Tibial artery (tissue), 4 donors: Measurements from ENCODE around the gene ZNF212.

Experiments used
- DNase-seq, 2 donors: peaks; one replicate each; pipeline ENCODE4 v3.0.0-alpha.2; 2019
- H3K27ac ChIP-seq, 2 donors: fragments of 200-600 bp; sonication (generic) in 1 of 2; 1 replicate in 1 of 2; 2 replicates in 1 of 2; pipeline ENCODE4 v1.5.1; 2018 to 2019; ENCODE audit warnings: mild to moderate bottlenecking in 1 of 2
- H3K27me3 ChIP-seq, 2 donors: fragments of 200-600 bp; sonication (generic) in 1 of 2; one replicate each; pipeline versions ENCODE4 v1.5.1 to v1.6.0; 2016 to 2019
- H3K36me3 ChIP-seq, 3 donors: fragments of 200-600 bp; sonication (generic) in 2 of 3; one replicate each; pipeline ENCODE4 v1.5.1; 2016 to 2019; ENCODE audit warnings: mild to moderate bottlenecking in 2 of 3
- H3K4me1 ChIP-seq, 4 donors: fragments of 200-600 bp; sonication (generic) in 2 of 4; 1 replicate in 3 of 4; 2 replicates in 1 of 4; pipeline ENCODE4 v1.5.1; 2016 to 2019
- H3K4me3 ChIP-seq, 2 donors: fragments of 200-600 bp; sonication (generic) in 1 of 2; 1 replicate in 1 of 2; 2 replicates in 1 of 2; pipeline ENCODE4 v1.5.1; 2018 to 2019; ENCODE audit warnings: mild to moderate bottlenecking in 2 of 2
- H3K9me3 ChIP-seq, 3 donors: fragments of 200-600 bp; sonication (generic) in 1 of 3; one replicate each; pipeline ENCODE4 v1.5.1; 2016 to 2019
- intact Hi-C: fragments of 100-400 bp; cut with DNase I; formaldehyde crosslinking; loops from one replicate; pipeline ENCODE4 v1.15.0; 2023; ENCODE audit warnings: low total_unique reads
- TF ChIP-seq, protein P1 (sequence below), 2 experiments: fragments of 200-600 bp in 1 of 2; fragments of 450-650 bp in 1 of 2; IDR thresholded peaks; one replicate each; pipeline ENCODE4 v1.5.1; 2017 to 2019; ENCODE audit warnings: antibody characterized with exemption in 2 of 2, mild to moderate bottlenecking in 1 of 2, moderate library complexity in 1 of 2

ZNF212 gene

DNA sequence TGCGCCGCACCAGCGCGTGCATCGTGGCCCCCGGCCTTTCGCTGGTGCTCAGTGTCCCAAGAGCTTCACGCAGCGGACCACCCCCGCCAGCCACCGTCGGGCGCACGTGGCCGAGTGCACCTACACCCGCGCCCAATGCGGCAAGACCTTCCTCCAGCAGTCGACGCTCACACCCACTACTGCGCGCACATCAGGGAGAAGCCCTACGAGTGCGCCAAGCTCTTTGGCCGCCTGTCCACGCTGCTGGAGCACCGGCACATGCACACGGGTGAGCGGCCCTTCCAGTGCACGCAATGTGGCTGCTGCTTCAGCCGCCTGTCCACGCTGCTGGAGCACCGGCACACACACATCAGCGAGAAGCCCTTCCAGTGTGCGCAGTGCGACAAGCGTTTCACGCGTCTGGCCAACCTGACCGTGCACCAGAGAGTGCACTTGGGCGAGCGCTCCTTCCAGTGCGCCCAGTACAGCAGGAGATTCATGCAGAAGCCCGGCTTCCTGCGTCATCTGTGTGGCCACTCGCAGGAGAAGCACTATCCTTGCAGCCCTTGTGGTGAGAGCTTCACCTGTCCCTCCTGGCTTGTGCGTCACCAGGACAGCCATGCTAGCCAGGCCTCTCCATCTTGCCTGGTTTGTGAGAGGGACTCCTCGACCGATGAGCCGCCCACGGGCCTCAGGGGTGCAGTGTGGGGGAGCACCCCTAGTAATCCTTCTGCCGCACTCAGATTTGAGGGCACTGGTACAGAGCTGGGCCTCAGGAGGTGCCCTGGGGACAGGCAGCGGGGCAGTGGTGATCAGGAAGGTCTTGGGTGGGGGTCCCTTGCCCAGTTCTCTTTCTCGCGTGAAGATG, 55.4 kb downstream of the ZNF212 start:
- TF ChIP-seq, protein P1, sequence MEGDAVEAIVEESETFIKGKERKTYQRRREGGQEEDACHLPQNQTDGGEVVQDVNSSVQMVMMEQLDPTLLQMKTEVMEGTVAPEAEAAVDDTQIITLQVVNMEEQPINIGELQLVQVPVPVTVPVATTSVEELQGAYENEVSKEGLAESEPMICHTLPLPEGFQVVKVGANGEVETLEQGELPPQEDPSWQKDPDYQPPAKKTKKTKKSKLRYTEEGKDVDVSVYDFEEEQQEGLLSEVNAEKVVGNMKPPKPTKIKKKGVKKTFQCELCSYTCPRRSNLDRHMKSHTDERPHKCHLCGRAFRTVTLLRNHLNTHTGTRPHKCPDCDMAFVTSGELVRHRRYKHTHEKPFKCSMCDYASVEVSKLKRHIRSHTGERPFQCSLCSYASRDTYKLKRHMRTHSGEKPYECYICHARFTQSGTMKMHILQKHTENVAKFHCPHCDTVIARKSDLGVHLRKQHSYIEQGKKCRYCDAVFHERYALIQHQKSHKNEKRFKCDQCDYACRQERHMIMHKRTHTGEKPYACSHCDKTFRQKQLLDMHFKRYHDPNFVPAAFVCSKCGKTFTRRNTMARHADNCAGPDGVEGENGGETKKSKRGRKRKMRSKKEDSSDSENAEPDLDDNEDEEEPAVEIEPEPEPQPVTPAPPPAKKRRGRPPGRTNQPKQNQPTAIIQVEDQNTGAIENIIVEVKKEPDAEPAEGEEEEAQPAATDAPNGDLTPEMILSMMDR (IDR thresholded peaks at IDR 0.05), result no peak
- H3K27me3 ChIP-seq, result no peaks in the 10 kb centered on the region
- no peak overlapping the region for H3K4me3 ChIP-seq
- H3K36me3 ChIP-seq, result peaks cover 22 to 67% (median 42%) of the 10 kb centered on the region in 3 donors
- intact Hi-C loops, result no loop called here
- H3K27ac ChIP-seq, result no peak overlapping the region
- no peaks in the 10 kb centered on the region for H3K9me3 ChIP-seq
- no peaks in the 10 kb centered on the region for H3K4me1 ChIP-seq
- no peak for DNase-seq

DNA sequence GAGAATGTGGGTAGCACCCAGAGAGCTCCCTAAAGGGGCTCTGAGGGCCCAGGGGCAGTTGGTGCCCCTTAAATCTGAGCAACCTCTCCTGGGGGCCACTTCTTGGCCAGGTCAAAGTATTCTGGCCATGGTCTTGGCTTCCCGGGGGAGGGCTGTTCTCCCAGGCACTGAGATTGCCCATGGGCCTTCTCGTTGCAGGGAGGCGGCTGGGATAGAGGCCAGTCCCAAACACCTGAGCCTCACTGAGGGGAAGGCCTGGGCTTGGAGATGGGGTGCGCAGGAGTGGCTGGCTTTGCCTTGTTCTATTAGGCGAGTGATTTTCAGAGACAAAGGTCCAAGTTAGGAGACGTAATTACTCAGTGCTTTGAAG, 56.0 kb downstream of the ZNF212 start:
- TF ChIP-seq, protein P1 (IDR thresholded peaks at IDR 0.05), result no peak
- Histone ChIP-seq H3K27ac (no peak overlapping the region), H3K27me3 (no peaks in the 10 kb centered on the region), H3K4me1 (no peaks in the 10 kb centered on the region), H3K4me3 (no peak overlapping the region), H3K9me3 (no peaks in the 10 kb centered on the region), H3K36me3 (peaks cover 22 to 62% (median 37%) of the 10 kb centered on the region in 3 donors)
- intact Hi-C loops, result no loop called here
- no peak for DNase-seq

DNA sequence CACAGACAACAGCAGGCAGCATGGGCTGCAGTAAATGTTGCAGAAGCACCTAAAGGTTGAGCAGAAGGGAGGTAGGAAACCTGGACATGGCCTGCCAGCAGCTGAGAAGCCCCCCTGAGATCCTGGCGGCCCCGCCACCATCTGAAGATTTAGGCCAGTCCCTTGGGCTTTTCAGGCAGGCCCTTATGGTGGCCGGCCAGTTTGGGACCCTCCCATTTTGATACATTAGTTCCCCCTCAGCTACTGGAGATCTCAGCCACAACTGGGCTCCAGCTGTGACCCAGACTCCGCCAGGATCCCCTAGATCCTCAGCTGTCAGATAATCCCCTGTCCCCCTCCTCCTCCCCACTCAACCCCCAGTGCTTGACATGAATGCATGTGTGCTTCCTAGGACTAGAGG, 56.9 kb downstream of the ZNF212 start:
- Histone ChIP-seq H3K27ac (no peak overlapping the region), H3K27me3 (no peaks in the 10 kb centered on the region), H3K4me3 (no peak overlapping the region), H3K4me1 (no peaks in the 10 kb centered on the region), H3K9me3 (no peaks in the 10 kb centered on the region), H3K36me3 (peaks cover 22 to 57% (median 37%) of the 10 kb centered on the region in 3 donors)
- DNase-seq, result no peak
- intact Hi-C loops, result no loop called here
- TF ChIP-seq, protein P1 (IDR thresholded peaks at IDR 0.05), result no peak

DNA sequence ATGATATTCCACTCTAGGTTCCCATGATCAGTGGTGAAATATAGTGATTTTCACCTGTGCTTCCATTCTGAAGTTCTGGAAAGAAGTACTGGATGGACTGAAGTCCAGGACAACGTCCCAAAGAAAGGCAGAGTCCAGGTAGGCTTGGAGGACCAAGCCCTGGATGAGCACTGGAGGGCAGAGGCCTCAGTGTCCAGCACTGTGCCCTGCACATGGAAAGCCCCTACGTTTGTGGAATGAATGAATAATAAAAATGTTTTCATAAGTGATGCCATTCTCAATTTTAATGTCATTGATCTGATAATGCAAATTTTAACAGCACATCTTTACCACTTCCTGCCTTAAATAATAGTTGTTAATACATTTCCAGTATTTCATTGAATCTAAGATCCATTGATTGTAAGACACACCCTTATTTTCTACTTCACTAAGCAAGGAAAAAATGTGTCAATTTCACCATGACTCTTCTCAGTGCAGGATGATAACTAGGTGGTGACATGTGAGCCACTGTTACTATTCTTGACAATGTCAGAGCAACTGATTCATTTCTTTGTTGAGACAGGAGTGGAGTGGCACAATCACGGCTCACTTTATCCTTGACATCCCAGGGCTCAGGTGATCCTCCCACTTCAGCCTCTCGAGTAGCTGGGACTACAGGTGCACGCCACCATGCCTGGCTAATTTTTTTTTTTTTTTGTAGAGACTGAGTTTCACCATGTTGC, 57.7 kb downstream of the ZNF212 start:
- TF ChIP-seq, protein P1 (IDR thresholded peaks at IDR 0.05), result no peak
- Histone ChIP-seq H3K9me3 (no peaks in the 10 kb centered on the region), H3K27me3 (no peaks in the 10 kb centered on the region), H3K36me3 (peaks cover 18 to 50% (median 37%) of the 10 kb centered on the region in 3 donors), H3K4me1 (no peaks in the 10 kb centered on the region), H3K4me3 (no peak overlapping the region), H3K27ac (no peak overlapping the region)
- intact Hi-C loops, result no loop called here
- DNase-seq, result no peak

DNA sequence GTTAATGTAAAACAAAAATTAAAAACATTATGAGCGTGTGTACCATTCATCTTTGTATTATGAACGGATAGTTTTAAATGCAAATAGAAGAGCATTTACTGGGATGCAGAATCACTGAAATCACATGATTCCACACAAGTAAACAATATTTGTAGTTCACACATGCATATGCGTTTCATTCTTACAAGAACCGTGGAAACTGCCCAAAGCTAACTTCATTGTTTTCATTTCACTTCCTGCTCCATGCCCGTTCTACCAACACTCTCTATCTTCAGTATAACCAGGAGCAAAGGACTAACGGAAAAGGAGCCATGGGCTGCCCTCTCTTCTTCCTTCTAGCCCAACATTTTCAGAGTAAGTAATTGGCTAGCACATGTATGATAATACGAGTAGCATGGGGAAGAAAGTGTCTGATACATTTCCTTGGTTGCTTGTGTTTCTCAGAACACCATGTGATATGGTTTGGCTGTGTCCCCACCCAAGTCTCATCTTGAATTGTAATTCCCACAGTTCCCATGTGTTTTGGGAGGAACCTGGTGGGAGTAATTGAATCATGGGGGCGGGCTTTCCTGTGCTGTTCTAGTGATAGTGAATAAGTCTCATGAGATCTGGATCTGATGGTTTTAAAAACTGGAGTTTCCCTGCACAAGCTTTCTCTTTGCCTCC, 61.3 kb downstream of the ZNF212 start:
- H3K36me3 ChIP-seq, result peaks cover 1 to 14% (median 4%) of the 10 kb centered on the region in 3 donors
- H3K27me3 ChIP-seq, result peaks cover 0 to 2% of the 10 kb centered on the region in 2 donors
- H3K9me3 ChIP-seq, result no peaks in the 10 kb centered on the region
- H3K27ac ChIP-seq, result no peak overlapping the region
- no peaks in the 10 kb centered on the region for H3K4me1 ChIP-seq
- DNase-seq, result no peak
- TF ChIP-seq, protein P1 (IDR thresholded peaks at IDR 0.05), result no peak
- intact Hi-C loops, result no loop called here
- H3K4me3 ChIP-seq, result no peak overlapping the region
